Left colon (tissue), 2 donors: Measurements from ENCODE around the gene RNF208. TPM values are rescaled to one million over a fixed set of nuclear protein-coding genes. Genes with fewer than 3 reads are reported as not detected.
A peak's percentile ranks its signal among the peaks of the same experiment; 100 is the strongest.
"Not testable (repeated sequence)": the region's sequence is repeated elsewhere in the genome, so short reads cannot be mapped to it uniquely, and the experiment has no call there.

Experiments used
- ATAC-seq: fragments of 200-7000 bp; cut with Tn5 transposase; one replicate; pipeline ENCODE4 v1.9.1; 2020; ENCODE audit warnings: mild to moderate bottlenecking, moderate library complexity
- DNase-seq, 2 donors: peaks; one replicate each; pipeline ENCODE4 v3.0.0-alpha.2; 2020
- intact Hi-C, 2 donors: fragments of 100-400 bp; cut with DNase I in 1 of 2; cut with micrococcal nuclease in 1 of 2; formaldehyde crosslinking; loops; one replicate each; pipeline versions ENCODE4 v1.11.2 to v1.14.0; 2022; cut with DNase I, micrococcal nuclease
- long read RNA-seq: library from polyadenylated mRNA; unstranded; transcript quantifications from one replicate; pipeline ENCODE4 v2.0.0, GENCODE V29; 2021
- total RNA-seq, 2 donors: library from RNA; stranded (reverse); fragmentation: NEBNext Ultra II Directional; extraction: Animal tissue kit (Norgen Biotek cat#: 25700); gene quantifications; one replicate each; pipeline ENCODE4 v1.2.1, GENCODE V29; 2021
- donor health status: DM: no; HTN: no; CAD: no.
- donor health status: DM: yes; HTN: yes; CAD: no.

The RNF208 gene, protein sequence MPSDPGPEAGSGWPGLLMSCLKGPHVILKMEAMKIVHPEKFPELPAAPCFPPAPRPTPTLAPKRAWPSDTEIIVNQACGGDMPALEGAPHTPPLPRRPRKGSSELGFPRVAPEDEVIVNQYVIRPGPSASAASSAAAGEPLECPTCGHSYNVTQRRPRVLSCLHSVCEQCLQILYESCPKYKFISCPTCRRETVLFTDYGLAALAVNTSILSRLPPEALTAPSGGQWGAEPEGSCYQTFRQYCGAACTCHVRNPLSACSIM
- total RNA-seq: 1 to 10 TPM; 5.1 to 9.7 TPM
- long read RNA-seq, partial matches to known transcripts: 0 of 3 reads
- long read RNA-seq, other reads (novel, unspliced or antisense): 0 of 3 reads

DNA sequence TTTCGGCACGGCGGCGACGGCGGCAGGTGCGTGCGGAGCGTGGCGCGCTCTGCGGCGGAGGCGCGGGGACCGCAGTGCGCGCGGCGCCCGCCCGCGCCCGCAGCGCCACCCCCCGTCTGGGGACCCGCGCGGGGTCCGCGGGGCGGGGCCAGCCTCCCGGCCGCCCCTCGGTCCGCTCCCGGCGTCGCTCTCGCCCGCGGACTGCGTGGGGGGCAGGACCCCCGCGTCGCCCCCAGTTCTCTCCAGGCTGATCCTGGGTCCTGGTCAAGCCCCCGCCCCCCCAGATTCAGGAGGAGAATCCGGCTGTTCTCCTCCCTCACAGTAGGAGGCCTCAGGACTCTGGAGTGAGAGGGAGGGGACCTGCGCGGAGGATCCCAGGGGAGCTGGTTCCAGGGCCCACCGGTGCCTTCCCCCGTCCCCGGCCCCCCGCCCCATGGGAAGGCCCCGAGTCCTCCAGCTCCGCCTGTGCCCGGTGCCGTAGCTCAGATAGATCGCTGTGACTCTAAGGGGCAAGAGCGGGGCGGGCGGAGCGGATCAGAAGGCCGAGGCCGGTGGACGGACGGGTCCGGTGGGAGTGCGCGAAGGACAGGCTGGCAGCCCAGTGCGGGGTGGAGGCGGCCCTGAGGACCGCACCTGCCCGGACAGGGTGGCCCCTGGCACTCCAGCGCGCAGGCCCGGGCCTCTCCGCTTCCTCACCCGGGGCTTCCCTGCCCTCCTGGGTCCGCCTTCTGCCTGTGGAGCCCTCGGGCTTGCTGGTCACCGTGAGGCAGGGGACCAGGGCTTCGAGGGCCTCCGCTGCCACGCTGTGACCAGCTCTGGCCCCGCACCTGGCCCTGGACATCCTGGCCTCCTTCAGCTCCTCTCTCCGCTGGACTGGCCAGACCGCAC lies at the start of gene RNF208:
Gene RNF208, minus strand, starts transcription at position 51 of the 888 bp plus-strand sequence. CDS start 1,028 bp downstream, outside the sequence.
- DNase-seq: peak in 1 of 2 donors; percentile 54
- peak; percentile 28 for ATAC-seq
- intact Hi-C loops: loop anchor here in 1 of 2 donors (10.0 kb wide), 1 partner anchor 48 kb away; the partner anchor contains the start of genes LRRC26 and TMEM210

DNA sequence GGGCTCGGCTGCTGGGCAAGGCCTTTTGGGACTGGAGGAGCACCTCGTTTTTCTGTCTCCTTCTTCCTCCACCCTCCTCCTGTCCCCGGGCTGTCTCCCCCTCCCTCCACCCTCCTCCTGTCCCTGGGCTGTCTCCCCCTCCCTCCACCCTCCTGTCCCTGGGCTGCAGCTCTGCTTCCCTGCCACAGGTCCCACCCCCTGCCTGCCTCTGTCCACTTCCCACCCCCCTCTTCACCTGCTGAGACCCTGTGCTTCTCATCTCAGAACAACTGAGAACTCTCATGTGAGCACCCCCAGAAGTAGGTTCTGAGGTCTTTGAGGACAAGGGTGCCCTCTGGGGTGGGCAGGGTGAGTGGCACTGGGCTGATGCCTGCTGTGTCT lies 49.6 kb upstream of the RNF208 start:
- intact Hi-C loops: no loop called here
- no peak for ATAC-seq
- DNase-seq: no peak

GRCh38 chr9:137270929-137271695 lies 49.1 kb upstream of the RNF208 start:
- no peak for ATAC-seq
- intact Hi-C loops: no loop called here
- no peak for DNase-seq

GRCh38 chr9:137269231-137269772 lies 47.3 kb upstream of the RNF208 start:
- DNase-seq (peak; percentile 76 to 83), ATAC-seq (peak; percentile 83)
- intact Hi-C loops: no loop called here

DNA sequence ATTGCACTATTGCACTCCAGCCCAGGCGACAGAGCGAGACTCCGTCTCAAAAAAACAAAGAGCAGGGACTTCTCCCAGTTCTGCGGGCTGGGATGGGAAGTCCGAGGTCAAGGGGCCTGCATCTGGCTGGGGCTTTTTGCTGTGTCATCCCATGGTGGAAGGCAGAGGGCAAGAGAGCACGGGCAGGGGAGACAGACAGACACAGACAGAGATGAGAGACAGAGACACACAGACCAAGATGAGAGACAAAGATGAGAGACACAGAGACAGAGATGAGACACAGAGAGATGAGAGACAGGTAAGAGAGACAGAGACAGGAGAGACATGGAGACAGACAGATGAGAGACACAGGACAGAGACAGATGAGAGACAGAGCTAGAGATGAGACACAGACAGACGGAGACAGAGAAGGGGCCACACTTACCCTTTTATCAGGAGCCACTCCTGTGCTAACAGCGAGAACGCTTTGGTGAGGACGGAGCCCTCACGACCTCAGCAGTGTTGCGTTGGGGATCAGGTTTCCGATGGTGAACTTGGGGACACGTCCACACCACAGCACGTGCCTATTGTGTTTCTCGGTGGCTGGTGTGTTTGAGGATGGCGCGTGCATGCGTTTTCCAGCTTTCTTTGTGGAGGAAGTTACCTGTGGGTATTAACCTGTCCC lies 46.6 kb upstream of the RNF208 start:
- intact Hi-C loops: no loop called here
- DNase-seq (no peak), ATAC-seq (no peak)

DNA sequence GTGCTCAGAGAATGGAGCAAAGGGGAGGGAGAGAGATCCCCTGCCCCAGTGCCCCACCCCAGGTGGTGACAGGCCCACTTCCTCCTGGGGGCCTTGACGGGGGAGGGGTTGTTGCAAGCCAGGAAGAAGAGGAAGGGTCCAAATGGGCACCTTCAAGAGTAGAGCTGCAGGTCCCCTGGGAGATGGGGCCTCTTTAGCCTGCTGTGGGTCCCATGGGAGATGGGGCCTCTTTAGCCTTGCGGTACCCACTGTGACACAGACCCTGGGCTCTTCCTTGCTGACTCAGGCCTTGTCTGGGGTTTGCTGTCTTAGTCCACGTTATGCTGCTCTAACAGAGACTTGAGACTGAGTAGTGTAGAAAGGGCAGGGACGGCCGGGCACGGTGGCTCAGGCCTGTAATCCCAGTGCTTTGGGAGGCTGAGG lies 45.9 kb upstream of the RNF208 start:
- DNase-seq: no peak
- intact Hi-C loops: no loop called here
- no peak for ATAC-seq

DNA sequence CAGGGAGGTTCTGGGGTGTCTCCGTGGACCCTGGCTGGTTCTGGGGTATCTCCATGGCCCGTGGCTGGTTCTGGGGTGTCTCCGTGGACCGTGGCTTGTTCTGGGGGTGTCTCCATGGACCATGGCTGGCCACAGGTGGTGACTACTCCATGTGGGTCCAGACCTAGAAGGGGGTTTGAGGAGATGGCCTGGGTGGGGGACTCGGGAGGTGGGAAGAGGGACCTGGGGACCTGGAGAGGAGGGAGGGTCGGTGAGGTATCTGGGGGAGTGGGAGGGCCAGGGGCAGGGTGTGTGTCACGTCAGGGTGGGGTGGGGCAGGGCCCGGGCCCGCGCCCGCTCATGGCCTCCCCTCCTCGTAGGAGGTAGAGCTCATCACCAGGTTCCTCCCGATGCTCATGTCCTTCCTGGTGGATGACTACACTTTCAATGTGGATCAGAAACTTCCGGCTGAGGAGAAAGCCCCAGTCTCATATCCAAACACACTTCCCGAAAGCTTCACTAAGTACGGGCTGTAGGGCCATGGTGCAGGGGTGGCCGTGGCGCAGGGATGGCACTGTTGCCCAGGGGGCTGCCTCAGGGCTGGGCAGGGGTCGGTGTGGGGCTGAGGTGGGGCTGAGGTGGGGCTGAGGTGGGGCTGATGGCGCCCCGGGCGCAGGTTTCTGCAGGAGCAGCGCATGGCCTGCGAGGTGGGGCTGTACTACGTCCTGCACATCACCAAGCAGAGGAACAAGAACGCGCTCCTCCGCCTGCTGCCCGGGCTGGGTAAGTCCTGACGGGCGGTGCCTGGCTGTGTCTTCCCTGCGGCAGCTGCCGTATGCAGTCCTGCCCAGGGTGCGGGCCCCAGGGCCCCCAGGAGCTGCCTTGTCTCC lies 44.8 kb upstream of the RNF208 start:
- ATAC-seq: no peak
- intact Hi-C loops: no loop called here
- no peak for DNase-seq

DNA sequence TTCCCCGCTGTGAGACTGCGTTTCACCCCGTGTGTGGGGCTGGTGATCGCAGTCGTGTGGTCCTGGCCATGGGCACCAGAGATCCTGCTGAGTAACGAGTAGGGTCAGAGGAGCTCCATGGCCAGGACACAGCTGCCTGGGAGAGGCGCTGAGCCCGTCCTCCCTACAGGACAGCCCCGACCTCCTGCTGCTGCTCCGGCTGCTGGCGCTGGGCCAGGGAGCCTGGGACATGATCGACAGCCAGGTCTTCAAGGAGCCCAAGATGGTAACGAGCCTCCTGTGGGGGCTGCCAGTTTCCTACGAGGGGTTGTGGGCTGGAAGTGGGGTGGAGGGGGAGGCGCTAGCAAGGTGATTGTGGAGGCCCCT lies 44.1 kb upstream of the RNF208 start:
- intact Hi-C loops: no loop called here
- no peak for DNase-seq
- no peak for ATAC-seq

GRCh38 chr9:137265496-137266161 lies 43.6 kb upstream of the RNF208 start:
- DNase-seq: no peak
- no peak for ATAC-seq
- intact Hi-C loops: no loop called here

DNA sequence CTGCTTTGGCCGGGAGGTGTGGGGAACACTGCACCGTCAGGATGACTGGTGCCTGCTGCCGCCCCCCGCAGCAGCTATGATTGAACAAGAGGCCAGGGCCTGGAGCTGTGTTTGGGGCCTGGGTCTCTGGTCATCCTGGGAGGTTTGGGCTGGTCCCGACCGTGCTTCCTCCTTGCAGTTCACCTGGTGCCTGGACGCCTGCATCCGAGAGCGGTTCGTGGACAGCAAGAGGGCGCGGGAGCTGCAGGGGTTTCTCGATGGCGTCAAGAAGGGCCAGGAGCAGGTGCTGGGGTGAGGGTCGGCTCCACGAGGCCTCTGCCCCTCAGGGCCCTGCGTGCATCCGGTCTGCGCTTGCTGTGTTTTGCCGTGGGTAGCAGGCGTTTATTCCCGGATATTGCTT lies 42.0 kb upstream of the RNF208 start:
- ATAC-seq (no peak), DNase-seq (no peak)
- intact Hi-C loops: no loop called here

GRCh38 chr9:137263506-137263905 lies 41.5 kb upstream of the RNF208 start:
- DNase-seq: no peak
- no peak for ATAC-seq
- intact Hi-C loops: no loop called here

DNA sequence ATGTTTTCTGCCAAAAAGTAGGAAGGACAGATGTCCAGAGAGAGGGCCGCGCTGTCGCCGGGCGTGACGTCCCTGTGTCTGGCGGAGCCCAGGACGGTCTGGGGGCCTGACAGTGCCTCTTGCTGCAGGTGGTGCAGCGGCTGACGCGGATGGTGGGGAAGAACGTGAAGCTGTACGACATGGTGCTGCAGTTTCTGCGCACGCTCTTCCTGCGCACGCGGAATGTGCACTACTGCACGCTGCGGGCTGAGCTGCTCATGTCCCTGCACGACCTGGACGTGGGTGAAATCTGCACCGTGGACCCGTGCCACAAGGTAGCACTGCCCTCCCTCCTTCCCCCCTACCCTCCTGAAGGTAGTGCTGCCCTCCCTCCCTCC lies 40.9 kb upstream of the RNF208 start:
- DNase-seq (no peak), ATAC-seq (peak; percentile 9)
- intact Hi-C loops: no loop called here

DNA sequence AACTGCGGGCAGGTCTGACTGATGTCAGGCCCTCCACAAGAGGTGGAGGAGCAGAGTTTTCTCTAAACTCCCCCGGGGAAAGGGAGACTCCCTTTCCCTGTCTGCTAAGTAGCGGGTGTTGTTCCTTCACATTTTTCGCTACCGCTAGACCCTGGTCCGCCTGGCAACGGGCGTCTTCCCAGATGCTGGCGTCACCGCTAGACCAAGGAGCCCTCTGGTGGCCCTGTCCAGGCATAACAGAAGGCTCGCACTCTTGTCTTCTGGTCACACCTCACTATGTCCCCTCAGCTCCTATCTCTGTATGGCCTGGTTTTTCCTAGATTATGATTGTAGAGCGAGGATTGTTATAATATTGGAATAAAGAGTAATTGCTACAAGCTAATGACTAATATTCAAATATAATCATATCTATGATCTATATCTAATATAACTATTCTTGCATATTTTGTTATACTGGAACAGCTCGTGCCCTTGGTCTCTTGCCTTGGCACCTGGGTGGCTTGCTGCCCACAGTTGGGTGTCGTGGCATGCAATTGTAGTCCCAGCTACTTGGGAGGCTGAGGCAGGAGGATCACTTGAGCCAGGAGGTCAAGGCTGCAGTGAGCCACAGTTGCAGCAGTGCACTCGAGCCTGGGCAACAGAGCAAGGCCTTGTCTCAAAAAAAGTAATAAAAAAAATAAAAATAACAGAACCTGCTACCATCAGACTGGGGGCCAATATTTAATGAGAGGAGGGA lies 40.3 kb upstream of the RNF208 start:
- DNase-seq: peak in 1 of 2 donors; percentile 28
- intact Hi-C loops: not testable (repeated sequence)
- ATAC-seq: peak; percentile 32

DNA sequence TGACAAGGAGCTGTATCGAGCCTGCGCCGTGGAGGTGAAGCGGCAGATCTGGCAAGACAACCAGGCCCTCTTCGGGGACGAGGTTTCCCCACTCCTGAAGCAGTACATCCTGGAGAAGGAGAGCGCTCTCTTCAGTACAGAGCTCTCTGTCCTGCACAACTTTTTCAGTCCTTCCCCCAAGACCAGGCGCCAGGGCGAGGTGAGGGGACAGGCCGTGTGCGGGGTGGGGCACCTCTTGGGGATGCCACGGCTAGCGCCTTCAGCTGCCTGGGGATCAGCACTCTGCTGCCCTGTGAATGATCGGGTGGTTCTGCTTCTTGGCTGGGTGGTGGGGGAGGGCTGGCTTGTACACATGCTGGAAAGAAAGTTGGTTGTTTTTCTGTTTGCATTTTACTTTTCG lies 34.8 kb upstream of the RNF208 start:
- intact Hi-C loops: no loop called here
- ATAC-seq (no peak), DNase-seq (no peak)

- no peak for DNase-seq
- no peak for ATAC-seq
Measured at GRCh38 chr9:137256362-137256761, 34.3 kb upstream of the RNF208 start.

DNA sequence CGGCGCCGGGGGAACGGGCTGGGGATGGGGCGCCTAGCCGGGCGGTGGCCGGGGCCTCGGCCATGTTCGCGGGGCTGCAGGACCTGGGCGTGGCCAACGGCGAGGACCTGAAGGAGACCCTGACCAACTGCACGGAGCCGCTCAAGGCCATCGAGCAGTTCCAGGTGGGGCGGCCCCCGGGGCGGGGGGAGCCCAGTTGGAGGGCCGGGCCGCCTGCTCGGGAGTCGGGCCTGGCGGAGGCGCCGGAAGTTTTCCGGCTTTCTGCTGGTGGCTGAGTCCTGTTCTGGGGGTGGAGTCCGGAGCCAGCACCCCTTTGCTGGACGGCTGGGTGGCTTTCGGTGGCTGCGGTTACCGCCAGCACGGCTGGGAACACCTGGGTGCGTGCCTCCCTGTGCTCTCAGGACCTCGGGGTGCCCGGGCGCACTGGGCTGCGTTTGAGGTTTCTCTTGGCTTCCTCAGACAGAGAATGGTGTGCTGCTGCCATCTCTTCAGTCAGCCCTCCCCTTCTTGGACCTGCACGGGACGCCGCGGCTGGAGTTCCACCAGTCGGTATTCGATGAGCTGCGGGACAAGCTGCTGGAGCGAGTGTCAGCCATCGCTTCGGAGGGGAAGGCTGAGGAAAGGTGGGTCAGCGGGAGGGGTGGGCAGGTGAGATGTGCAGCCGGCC lies 33.5 kb upstream of the RNF208 start:
- peak in 1 of 2 donors; percentile 72 for DNase-seq
- peak; percentile 37 for ATAC-seq
- intact Hi-C loops: no loop called here

More at GRCh38 chr9:137256362-137256761, 34.3 kb upstream of the RNF208 start:
- intact Hi-C loops: no loop called here
